ENCODE results near the gene HLCS.

DNA sequence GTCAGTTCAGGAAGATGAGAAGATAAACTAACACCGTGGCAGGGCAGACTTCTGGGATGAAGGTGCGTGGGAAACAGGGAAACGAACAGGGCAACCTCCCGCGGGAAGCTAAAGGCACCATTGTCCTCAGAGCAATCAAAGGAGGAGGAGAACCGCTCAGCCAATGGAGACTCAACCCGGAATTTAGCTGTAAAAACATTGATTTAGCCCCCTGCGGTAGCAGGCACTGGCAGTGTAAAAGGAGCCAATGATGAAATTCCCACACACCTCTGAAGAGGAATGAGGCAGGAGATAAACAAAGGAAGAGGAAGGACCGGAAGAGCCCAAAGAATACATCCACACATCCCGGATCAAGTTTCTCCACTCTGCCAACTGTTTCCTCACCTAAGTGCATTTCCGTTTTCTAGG is 19.5 kb downstream of the HLCS start:
- TF ChIP-seq, protein P1, sequence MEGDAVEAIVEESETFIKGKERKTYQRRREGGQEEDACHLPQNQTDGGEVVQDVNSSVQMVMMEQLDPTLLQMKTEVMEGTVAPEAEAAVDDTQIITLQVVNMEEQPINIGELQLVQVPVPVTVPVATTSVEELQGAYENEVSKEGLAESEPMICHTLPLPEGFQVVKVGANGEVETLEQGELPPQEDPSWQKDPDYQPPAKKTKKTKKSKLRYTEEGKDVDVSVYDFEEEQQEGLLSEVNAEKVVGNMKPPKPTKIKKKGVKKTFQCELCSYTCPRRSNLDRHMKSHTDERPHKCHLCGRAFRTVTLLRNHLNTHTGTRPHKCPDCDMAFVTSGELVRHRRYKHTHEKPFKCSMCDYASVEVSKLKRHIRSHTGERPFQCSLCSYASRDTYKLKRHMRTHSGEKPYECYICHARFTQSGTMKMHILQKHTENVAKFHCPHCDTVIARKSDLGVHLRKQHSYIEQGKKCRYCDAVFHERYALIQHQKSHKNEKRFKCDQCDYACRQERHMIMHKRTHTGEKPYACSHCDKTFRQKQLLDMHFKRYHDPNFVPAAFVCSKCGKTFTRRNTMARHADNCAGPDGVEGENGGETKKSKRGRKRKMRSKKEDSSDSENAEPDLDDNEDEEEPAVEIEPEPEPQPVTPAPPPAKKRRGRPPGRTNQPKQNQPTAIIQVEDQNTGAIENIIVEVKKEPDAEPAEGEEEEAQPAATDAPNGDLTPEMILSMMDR (conservative IDR thresholded peaks at IDR 0.05; ENCODE audit: low read length): no peak
- TF ChIP-seq EZH2phosphoT487 (IDR thresholded peaks at IDR 0.05; ENCODE audit: borderline replicate concordance): no peak

All from Loucy (cell line).